ENCODE data around the gene WDR12.
"Not testable (repeated sequence)": the region's sequence is repeated elsewhere in the genome, so short reads cannot be mapped to it uniquely, and the experiment has no call there.

The WDR12 gene

GRCh38 chr2:202911512-202912341, at the start of gene WDR12, which contains the start of gene CARF:
WDR12 (minus strand) TSS chr2:202911673; CDS start chr2:202911476, 197 bp downstream.
CARF (plus strand) TSS chr2:202912275; CDS start chr2:202941903, 29,628 bp downstream.
- DNase-seq: peak; percentile 58 to 92

- no peak for DNase-seq
These were observed 49.1 kb upstream of the WDR12 start for GRCh38 chr2:202960524-202960923.

- DNase-seq: peak in 1 of 2 donors; percentile 47
These were observed 39.1 kb upstream of the WDR12 start for GRCh38 chr2:202950592-202950991.

GRCh38 chr2:202949333-202949732, 37.9 kb upstream of the WDR12 start:
- DNase-seq: not testable (repeated sequence)

GRCh38 chr2:202945497-202945896, 34.0 kb upstream of the WDR12 start:
- DNase-seq: no peak

- no peak for DNase-seq
These were observed 33.3 kb upstream of the WDR12 start for GRCh38 chr2:202944816-202945215.

GRCh38 chr2:202944408-202944807, 32.9 kb upstream of the WDR12 start:
- DNase-seq: no peak

GRCh38 chr2:202941771-202942170, 30.3 kb upstream of the WDR12 start:
- DNase-seq: no peak

- DNase-seq: no peak
These were observed 27.5 kb upstream of the WDR12 start for GRCh38 chr2:202938960-202939359.

- no peak for DNase-seq
These were observed 23.0 kb upstream of the WDR12 start for GRCh38 chr2:202934456-202934855.

- no peak for DNase-seq
These were observed 22.5 kb upstream of the WDR12 start for GRCh38 chr2:202933958-202934357.

- DNase-seq: no peak
These were observed 21.7 kb upstream of the WDR12 start for GRCh38 chr2:202933139-202933510.

GRCh38 chr2:202932425-202933138, 21.1 kb upstream of the WDR12 start:
- no peak for DNase-seq

- DNase-seq: no peak
These were observed 7.4 kb upstream of the WDR12 start for GRCh38 chr2:202918860-202919259.

- DNase-seq: not testable (repeated sequence)
These were observed 1.1 kb upstream of the WDR12 start for GRCh38 chr2:202912342-202913201.

GRCh38 chr2:202911203-202911511, 316 bp downstream of the WDR12 start:
- no peak for DNase-seq

- DNase-seq: no peak
These were observed 775 bp downstream of the WDR12 start for GRCh38 chr2:202910698-202911097.

- not testable (repeated sequence) for DNase-seq
These were observed 1.2 kb downstream of the WDR12 start for GRCh38 chr2:202910250-202910649.

GRCh38 chr2:202909394-202910192, 1.9 kb downstream of the WDR12 start:
- no peak for DNase-seq

GRCh38 chr2:202908186-202908585, 3.3 kb downstream of the WDR12 start:
- DNase-seq: no peak

- DNase-seq: not testable (repeated sequence)
These were observed 6.0 kb downstream of the WDR12 start for GRCh38 chr2:202905507-202905906.

GRCh38 chr2:202885190-202885589, 26.3 kb downstream of the WDR12 start:
- no peak for DNase-seq
